Neural cell (in vitro differentiated cells): ENCODE results near the gene C7. TPM values are rescaled to one million over a fixed set of nuclear protein-coding genes. Genes with fewer than 3 reads are reported as not detected.

Source experiments
- H2AFZ ChIP-seq: fragments of 200-600, 300-800 bp; sonication (generic), shearing (Covaris generic); 2 replicates; pipeline ENCODE4 v1.6.0; 2014; ENCODE audit warnings: low read depth, mild to moderate bottlenecking, antibody characterized with exemption, low read length, moderate library complexity
- H3F3A ChIP-seq: fragments of 200-600 bp; shearing (Covaris generic); 2 replicates; pipeline ENCODE4 v1.6.1; 2016; ENCODE audit warnings: mild to moderate bottlenecking, moderate library complexity, mixed read lengths, antibody characterized with exemption, low read length; ENCODE audit not compliant: insufficient read depth, poor library complexity, severe bottlenecking
- H3K27ac ChIP-seq: fragments of 200-600, 300-800 bp; sonication (generic), shearing (Covaris generic); 2 replicates; pipeline ENCODE4 v1.5.1; 2014; ENCODE audit warnings: mild to moderate bottlenecking, low read length, moderate library complexity
- H3K27me3 ChIP-seq: fragments of 300-800, 200-600 bp; sonication (generic), shearing (Covaris generic); 2 replicates; pipeline ENCODE4 v1.6.0; 2014; ENCODE audit warnings: mild to moderate bottlenecking, low read depth, low read length, moderate library complexity; ENCODE audit not compliant: insufficient read depth
- H3K36me3 ChIP-seq: fragments of 300-800, 200-600 bp; sonication (generic), shearing (Covaris generic); 2 replicates; pipeline ENCODE4 v1.5.1; 2014; ENCODE audit warnings: mild to moderate bottlenecking, antibody characterized with exemption, low read length, moderate library complexity; ENCODE audit not compliant: insufficient read depth
- H3K4me2 ChIP-seq: fragments of 300-800, 200-600 bp; sonication (generic), shearing (Covaris generic); 2 replicates; pipeline ENCODE4 v1.6.0; 2014; ENCODE audit warnings: mild to moderate bottlenecking, low read length
- H3K4me3 ChIP-seq: fragments of 300-800, 200-600 bp; sonication (generic), shearing (Covaris generic); 2 replicates; pipeline ENCODE4 v1.5.1; 2014; ENCODE audit warnings: mild to moderate bottlenecking, low read length, moderate library complexity
- H3K79me2 ChIP-seq: fragments of 200-600 bp; shearing (Covaris generic); replicated peaks from 2 replicates; pipeline ENCODE4 v1.6.0; 2014; ENCODE audit warnings: mild to moderate bottlenecking, low read length, moderate library complexity; ENCODE audit not compliant: insufficient read depth
- H3K9ac ChIP-seq: fragments of 300-800, 200-600 bp; sonication (generic), shearing (Covaris generic); 2 replicates; pipeline ENCODE4 v1.6.1; 2016; ENCODE audit warnings: mild to moderate bottlenecking, low read length, mixed read lengths
- H3K9me2 ChIP-seq: fragments of 200-600 bp; shearing (Covaris generic); 2 replicates; pipeline ENCODE4 v1.6.1; 2016; ENCODE audit warnings: mild to moderate bottlenecking, low read length, mixed read lengths; ENCODE audit not compliant: insufficient read depth
- H3K9me3 ChIP-seq: fragments of 200-600, 300-800 bp; sonication (generic), shearing (Covaris generic); 2 replicates; pipeline ENCODE4 v1.6.1; 2016; ENCODE audit warnings: mild to moderate bottlenecking, mixed run types, low read length, moderate library complexity, mixed read lengths
- H4K20me1 ChIP-seq: fragments of 200-600 bp; shearing (Covaris generic); 2 replicates; pipeline ENCODE4 v1.6.1; 2016; ENCODE audit warnings: mild to moderate bottlenecking, mixed run types; ENCODE audit not compliant: insufficient read depth
- CTCF ChIP-seq: fragments of 450-650 bp; IDR thresholded peaks from 2 replicates; pipeline ENCODE4 v1.5.1; 2014; ENCODE audit warnings: antibody characterized with exemption, mild to moderate bottlenecking, moderate library complexity; ENCODE audit not compliant: poor library complexity, severe bottlenecking
- EP300 ChIP-seq: fragments of 450-650 bp; conservative IDR thresholded peaks from 2 replicates; pipeline ENCODE4 v1.6.1; 2014; ENCODE audit warnings: antibody characterized with exemption, mild to moderate bottlenecking, moderate library complexity; ENCODE audit not compliant: poor library complexity, severe bottlenecking
- EZH2 ChIP-seq: fragments of 200-600, 300-800 bp; shearing (Covaris generic), sonication (generic); IDR thresholded peaks from 2 replicates; pipeline ENCODE4 v1.6.1; 2014; ENCODE audit warnings: antibody characterized with exemption, low read length, borderline replicate concordance, mild to moderate bottlenecking; ENCODE audit not compliant: insufficient read depth, poor library complexity, severe bottlenecking
- MXI1 ChIP-seq: fragments of 450-650 bp; conservative IDR thresholded peaks from 2 replicates; pipeline ENCODE4 v1.6.1; 2014; ENCODE audit warnings: antibody characterized with exemption, mild to moderate bottlenecking; ENCODE audit not compliant: poor library complexity, severe bottlenecking
- POLR2AphosphoS5 ChIP-seq: IDR thresholded peaks from 2 replicates; pipeline ENCODE4 v1.6.1; 2012
- RAD21 ChIP-seq: fragments of 450-650 bp; conservative IDR thresholded peaks from 2 replicates; pipeline ENCODE4 v1.6.1; 2014; ENCODE audit warnings: antibody characterized with exemption, mild to moderate bottlenecking, moderate library complexity
- REST ChIP-seq: IDR thresholded peaks from 2 replicates; pipeline ENCODE4 v1.6.1; 2012; ENCODE audit warnings: borderline replicate concordance
- SMC3 ChIP-seq: fragments of 450-650 bp; conservative IDR thresholded peaks from 2 replicates; pipeline ENCODE4 v1.6.1; 2014; ENCODE audit warnings: antibody characterized with exemption, mild to moderate bottlenecking, moderate library complexity; ENCODE audit not compliant: poor library complexity
- TAF1 ChIP-seq: IDR thresholded peaks from 2 replicates; pipeline ENCODE4 v1.6.1; 2012; ENCODE audit warnings: low read depth
- polyA plus RNA-seq: library from polyadenylated mRNA; depleted of rRNA; stranded (reverse); fragments of >200 nt; gene quantifications from 2 replicates; pipeline ENCODE4 v1.2.3, GENCODE V29; 2014

C7 gene
- polyA plus RNA-seq, 1 donor from 2014 or later = not detected

GRCh38 chr5:40962207-40962955 lies 53.1 kb downstream of the C7 start:
- Histone ChIP-seq H4K20me1 (no peaks in the 10 kb centered on the region), H3K27me3 (no peaks in the 10 kb centered on the region), H3K27ac (no peak overlapping the region), H3F3A (no peaks in the 10 kb centered on the region), H3K9me2 (no peaks in the 10 kb centered on the region), H3K4me2 (no peak overlapping the region), H3K36me3 (no peaks in the 10 kb centered on the region), H3K79me2 (no peaks in the 10 kb centered on the region), H3K4me3 (no peak overlapping the region), H2AFZ (no peak overlapping the region), H3K9me3 (peaks cover 10% of the 10 kb centered on the region), H3K9ac (no peak overlapping the region)
- TF ChIP-seq RAD21 (no peak), EP300 (no peak), CTCF (no peak), TAF1 (no peak)

- no peak for TF ChIP-seq TAF1
- TF ChIP-seq EZH2 = no peak
- no peak for TF ChIP-seq SMC3
- TF ChIP-seq EP300 = no peak
- TF ChIP-seq POLR2AphosphoS5 = no peak
- TF ChIP-seq CTCF = no peak
- no peak for TF ChIP-seq RAD21
- TF ChIP-seq MXI1 = no peak
- TF ChIP-seq REST = no peak
- no peaks in the 10 kb centered on the region for H3K9me3 ChIP-seq
- H3K9me2 ChIP-seq = no peaks in the 10 kb centered on the region
- no peak overlapping the region for H3K4me3 ChIP-seq
- H3K27ac ChIP-seq = no peak overlapping the region
- H3K4me2 ChIP-seq = no peak overlapping the region
- no peaks in the 10 kb centered on the region for H3F3A ChIP-seq
- no peaks in the 10 kb centered on the region for H3K36me3 ChIP-seq
- no peaks in the 10 kb centered on the region for H3K79me2 ChIP-seq
- H2AFZ ChIP-seq = no peak overlapping the region
- H3K9ac ChIP-seq = no peak overlapping the region
- H3K27me3 ChIP-seq = no peaks in the 10 kb centered on the region
- H4K20me1 ChIP-seq = no peaks in the 10 kb centered on the region
Measured at GRCh38 chr5:40972434-40972833, 63.1 kb downstream of the C7 start.
